ENCODE data around the gene YPEL2. TPM values are rescaled to one million over a fixed set of nuclear protein-coding genes. Genes with fewer than 3 reads are reported as not detected.

YPEL2 gene
- total RNA-seq, 1 experiment from 2014 or later: 2.9 TPM

DNA sequence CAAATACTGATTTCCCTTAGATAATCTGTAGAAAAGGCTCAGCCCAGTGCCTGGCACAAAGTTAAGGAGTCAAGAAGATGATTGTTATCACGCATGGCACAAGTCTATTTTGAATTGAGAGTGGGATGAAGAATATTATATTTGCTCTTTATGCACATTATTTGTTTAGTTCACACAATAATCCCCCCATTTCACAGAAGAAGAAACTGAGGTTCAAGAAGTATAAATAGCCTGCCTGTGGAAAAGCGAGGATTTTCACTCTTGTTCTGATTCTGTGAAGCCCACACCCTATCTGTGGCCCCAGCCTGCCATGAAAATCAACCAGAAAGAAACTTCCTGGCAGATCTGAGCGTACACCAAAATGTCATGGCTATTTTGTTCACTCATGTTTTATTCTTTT is 73.0 kb downstream of the YPEL2 start:
- ChIA-PET POLR2A (no interaction called here), CTCF (no interaction called here)
- no peaks in the 10 kb centered on the region for H3K9me3 ChIP-seq

DNA sequence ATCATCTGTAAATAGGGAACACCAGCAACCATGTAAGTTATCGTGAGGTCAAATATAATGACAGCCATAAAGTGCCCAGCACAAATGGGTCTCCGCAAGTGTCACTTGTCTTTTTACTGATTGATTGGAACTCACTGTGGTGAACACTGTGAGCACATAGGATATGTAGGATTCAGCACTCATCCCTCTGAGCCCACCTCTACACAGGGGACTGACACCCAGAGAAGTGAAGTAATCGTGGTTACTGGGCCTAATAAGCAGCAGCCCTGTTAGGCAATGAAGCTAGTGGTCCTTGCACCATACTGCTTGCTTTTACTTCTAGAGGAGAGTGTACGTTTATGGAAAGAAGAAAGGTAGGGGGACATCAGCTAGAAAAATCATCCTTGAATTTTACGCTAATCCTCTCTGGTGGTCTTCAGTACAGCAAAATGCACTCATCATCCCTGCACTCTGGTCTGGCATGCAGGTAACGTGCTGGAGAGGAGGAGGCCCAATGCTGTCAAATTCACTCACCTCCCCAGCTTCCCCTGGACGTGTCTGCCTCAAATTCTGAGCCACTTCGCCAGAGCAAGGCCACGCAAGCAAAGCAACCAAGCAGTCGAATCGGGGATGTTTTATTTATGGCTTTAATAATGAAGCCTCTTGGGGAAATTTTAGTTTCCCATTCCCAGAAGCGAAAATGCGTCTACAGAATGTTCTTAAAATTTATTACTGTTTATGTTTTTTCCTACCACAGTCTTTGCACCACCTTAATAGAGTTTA is 74.7 kb downstream of the YPEL2 start:
- Histone ChIP-seq H3K9me3 (peaks cover 9% of the 10 kb centered on the region; the same call in 1 of the 2 replicates), H3K36me3 (ENCODE audit: control insufficient read depth, insufficient read depth, low read length) (no peaks in the 10 kb centered on the region), H3K4me3 (ENCODE audit: low read depth, low read length) (no peak overlapping the region), H3K27me3 (replicated peaks; ENCODE audit: control insufficient read depth, insufficient read depth, low read length) (no peaks in the 10 kb centered on the region), H3K4me1 (peaks cover 15% of the 10 kb centered on the region)
- Mint-ChIP-seq H3K9me3 (ENCODE audit: unreplicated experiment) (peaks cover 16% of the 10 kb centered on the region), H3K27ac (ENCODE audit: unreplicated experiment) (no peak overlapping the region), H3K4me3 (ENCODE audit: unreplicated experiment) (no peak overlapping the region), H3K36me3 (ENCODE audit: insufficient read depth, unreplicated experiment) (no peaks in the 10 kb centered on the region), H3K4me1 (ENCODE audit: low read depth, unreplicated experiment) (no peaks in the 10 kb centered on the region), H3K27me3 (ENCODE audit: insufficient read depth, unreplicated experiment) (no peaks in the 10 kb centered on the region)
- DNase-seq: no peak
- TF ChIP-seq, protein P1, sequence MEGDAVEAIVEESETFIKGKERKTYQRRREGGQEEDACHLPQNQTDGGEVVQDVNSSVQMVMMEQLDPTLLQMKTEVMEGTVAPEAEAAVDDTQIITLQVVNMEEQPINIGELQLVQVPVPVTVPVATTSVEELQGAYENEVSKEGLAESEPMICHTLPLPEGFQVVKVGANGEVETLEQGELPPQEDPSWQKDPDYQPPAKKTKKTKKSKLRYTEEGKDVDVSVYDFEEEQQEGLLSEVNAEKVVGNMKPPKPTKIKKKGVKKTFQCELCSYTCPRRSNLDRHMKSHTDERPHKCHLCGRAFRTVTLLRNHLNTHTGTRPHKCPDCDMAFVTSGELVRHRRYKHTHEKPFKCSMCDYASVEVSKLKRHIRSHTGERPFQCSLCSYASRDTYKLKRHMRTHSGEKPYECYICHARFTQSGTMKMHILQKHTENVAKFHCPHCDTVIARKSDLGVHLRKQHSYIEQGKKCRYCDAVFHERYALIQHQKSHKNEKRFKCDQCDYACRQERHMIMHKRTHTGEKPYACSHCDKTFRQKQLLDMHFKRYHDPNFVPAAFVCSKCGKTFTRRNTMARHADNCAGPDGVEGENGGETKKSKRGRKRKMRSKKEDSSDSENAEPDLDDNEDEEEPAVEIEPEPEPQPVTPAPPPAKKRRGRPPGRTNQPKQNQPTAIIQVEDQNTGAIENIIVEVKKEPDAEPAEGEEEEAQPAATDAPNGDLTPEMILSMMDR (IDR thresholded peaks at IDR 0.05; ENCODE audit: insufficient read depth in 1 of 2, low read depth in 1 of 2, low read length in 1 of 2, severe bottlenecking in 1 of 2, unreplicated experiment in 1 of 2): no peak
- no TSS peak for BruUV-seq (replicated peaks)
- CTCF ChIA-PET: no interaction called here
- intact Hi-C loops (cut with micrococcal nuclease; ENCODE audit: unreplicated experiment): no loop called here
- POLR2A ChIA-PET: no interaction called here

More for the DNA sequence above, 73.0 kb downstream of the YPEL2 start:
- intact Hi-C loops (cut with micrococcal nuclease; ENCODE audit: unreplicated experiment): no loop called here
- TF ChIP-seq, protein P1 (IDR thresholded peaks at IDR 0.05; ENCODE audit: insufficient read depth in 1 of 2, low read depth in 1 of 2, low read length in 1 of 2, severe bottlenecking in 1 of 2, unreplicated experiment in 1 of 2): no peak
- Histone ChIP-seq H3K4me3 (ENCODE audit: low read depth, low read length) (no peak overlapping the region), H3K27me3 (replicated peaks; ENCODE audit: control insufficient read depth, insufficient read depth, low read length) (no peaks in the 10 kb centered on the region), H3K4me1 (peaks cover 21% of the 10 kb centered on the region), H3K36me3 (ENCODE audit: control insufficient read depth, insufficient read depth, low read length) (no peaks in the 10 kb centered on the region)
- H3K4me1 Mint-ChIP-seq (ENCODE audit: low read depth, unreplicated experiment): no peaks in the 10 kb centered on the region
- H3K36me3 Mint-ChIP-seq (ENCODE audit: insufficient read depth, unreplicated experiment): no peaks in the 10 kb centered on the region
- no peaks in the 10 kb centered on the region for H3K27me3 Mint-ChIP-seq (ENCODE audit: insufficient read depth, unreplicated experiment)
- no TSS peak for BruUV-seq (replicated peaks)
- H3K4me3 Mint-ChIP-seq (ENCODE audit: unreplicated experiment): no peak overlapping the region
- H3K9me3 Mint-ChIP-seq (ENCODE audit: unreplicated experiment): peaks cover 7% of the 10 kb centered on the region
- H3K27ac Mint-ChIP-seq (ENCODE audit: unreplicated experiment): no peak overlapping the region
- no peak for DNase-seq

DNA sequence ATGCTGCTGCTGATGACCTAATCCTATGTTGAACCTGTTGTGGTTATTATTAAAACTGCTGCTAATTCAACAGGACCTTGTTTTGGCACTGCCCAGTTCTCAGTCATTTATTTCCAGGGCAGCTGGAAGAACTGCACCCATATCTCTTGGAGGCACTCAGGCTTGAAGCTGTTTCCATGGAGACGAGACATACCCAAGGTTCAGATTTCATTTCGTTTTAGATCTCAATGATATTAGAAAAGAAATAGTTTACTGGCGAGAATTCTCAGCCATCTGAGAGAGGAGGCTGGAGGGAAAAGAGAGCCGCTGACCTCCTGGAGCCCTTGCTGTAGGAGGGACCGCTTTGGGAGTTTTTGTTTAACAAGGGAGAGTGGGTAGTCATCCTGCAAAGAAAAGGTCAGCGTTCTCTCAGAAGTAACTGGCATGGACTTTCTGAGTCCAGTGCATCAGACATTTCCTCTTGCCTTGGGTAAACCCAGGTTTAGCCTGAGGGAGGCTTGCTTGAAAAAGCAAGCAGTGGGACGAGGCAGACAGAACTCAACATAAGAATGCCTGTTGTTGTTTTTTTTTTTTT is 75.4 kb downstream of the YPEL2 start:
- intact Hi-C loops (cut with micrococcal nuclease; ENCODE audit: unreplicated experiment): no loop called here
- BruUV-seq (replicated peaks): no TSS peak

More for the DNA sequence above, 75.4 kb downstream of the YPEL2 start:
- no peaks in the 10 kb centered on the region for H3K36me3 Mint-ChIP-seq (ENCODE audit: insufficient read depth, unreplicated experiment)
- POLR2A ChIA-PET: no interaction called here
- no peaks in the 10 kb centered on the region for H3K27me3 Mint-ChIP-seq (ENCODE audit: insufficient read depth, unreplicated experiment)
- no peak overlapping the region for H3K27ac Mint-ChIP-seq (ENCODE audit: unreplicated experiment)
- no peak for DNase-seq
- Histone ChIP-seq H3K4me1 (peaks cover 7% of the 10 kb centered on the region), H3K9me3 (peaks cover 9% of the 10 kb centered on the region; the same call in 1 of the 2 replicates), H3K27me3 (replicated peaks; ENCODE audit: control insufficient read depth, insufficient read depth, low read length) (no peaks in the 10 kb centered on the region), H3K4me3 (ENCODE audit: low read depth, low read length) (no peak overlapping the region), H3K36me3 (ENCODE audit: control insufficient read depth, insufficient read depth, low read length) (no peaks in the 10 kb centered on the region)
- H3K4me1 Mint-ChIP-seq (ENCODE audit: low read depth, unreplicated experiment): no peaks in the 10 kb centered on the region
- CTCF ChIA-PET: no interaction called here
- peaks cover 16% of the 10 kb centered on the region for H3K9me3 Mint-ChIP-seq (ENCODE audit: unreplicated experiment)
- no peak overlapping the region for H3K4me3 Mint-ChIP-seq (ENCODE audit: unreplicated experiment)
- TF ChIP-seq, protein P1 (IDR thresholded peaks at IDR 0.05; ENCODE audit: insufficient read depth in 1 of 2, low read depth in 1 of 2, low read length in 1 of 2, severe bottlenecking in 1 of 2, unreplicated experiment in 1 of 2): no peak

Measured in Caco-2 (cell line).